HCT116 (cell line): ENCODE results near the gene OBSCN. TPM values are rescaled to one million over a fixed set of nuclear protein-coding genes. Genes with fewer than 3 reads are reported as not detected.

Experiments used
- ATAC-seq: fragments of 200-7000 bp; cut with Tn5 transposase; 2 replicates; pipeline ENCODE4 v1.9.1; 2020; ENCODE audit warnings: mild to moderate bottlenecking, moderate library complexity
- BruUV-seq: library from RNA; stranded (reverse); fragments of 400-500 nt; replicated peaks from 2 replicates; lab custom pipeline; 2021; lab: Mats Ljungman, UMichigan
- CTCF ChIA-PET: fragments of 300-600 bp; sonication (Branson Sonifier 250); formaldehyde crosslinking; loops from one replicate; lab custom pipeline; 2021; ENCODE audit warnings: antibody characterized with exemption; lab: Charles Lee
- POLR2A ChIA-PET: fragments of 300-600, 350-600 bp; sonication (Branson Sonifier 250); formaldehyde crosslinking; loops from one replicate; lab custom pipeline; 2021; ENCODE audit warnings: antibody characterized with exemption; lab: Charles Lee
- RAD21 ChIA-PET, 2 experiments: fragments of 300-600 bp; sonication (Branson Sonifier 250); formaldehyde crosslinking; loops; one replicate each; lab custom pipeline; 2023; ENCODE audit warnings: low total read pairs in 2 of 2; ENCODE audit not compliant: uncharacterized antibody in 2 of 2, unreplicated experiment in 2 of 2, low non-redundant PET in 1 of 2; lab: Charles Lee
- DNase-seq: peaks from one replicate; pipeline ENCODE4 v3.0.0-alpha.2; 2010; ENCODE audit warnings: low read depth, low spot score
- H2AFZ ChIP-seq: fragments of 200-600 bp; shearing (Covaris generic), sonication (generic); 2 replicates; pipeline ENCODE4 v1.6.1; 2017; ENCODE audit warnings: low read depth, mixed run types, mixed read lengths, antibody characterized with exemption, low read length; ENCODE audit not compliant: poor library complexity, severe bottlenecking
- H3K27ac ChIP-seq: 2 replicates; pipeline ENCODE4 v1.5.1; 2012; ENCODE audit warnings: low read depth, low read length
- H3K27me3 ChIP-seq: fragments of 200-600 bp; sonication (generic); 2 replicates; pipeline ENCODE4 v1.6.1; 2016; ENCODE audit warnings: mixed run types, low read length, mixed read lengths; ENCODE audit not compliant: insufficient read depth
- H3K36me3 ChIP-seq, 2 experiments: fragments of 200-500 bp in 1 of 2; fragments of 200-600 bp in 1 of 2; sonication (Bioruptor generic) in 1 of 2; sonication (generic) in 1 of 2; 2 replicates each; pipeline versions ENCODE4 v1.5.1 to v1.6.1; 2014 to 2016; ENCODE audit warnings: low read length in 2 of 2, inconsistent platforms in 1 of 2, mixed read lengths in 1 of 2, mixed run types in 1 of 2; ENCODE audit not compliant: insufficient read depth in 2 of 2, control insufficient read depth in 1 of 2
- H3K4me1 ChIP-seq, 2 experiments: fragments of 200-600 bp in 1 of 2; sonication (generic) in 1 of 2; 2 replicates each; pipeline versions ENCODE4 v1.5.1 to v1.6.1; 2012 to 2017; ENCODE audit warnings: low read length in 2 of 2, inconsistent platforms in 1 of 2, mild to moderate bottlenecking in 1 of 2, mixed read lengths in 1 of 2, mixed run types in 1 of 2, moderate library complexity in 1 of 2; ENCODE audit not compliant: insufficient read depth in 2 of 2, control insufficient read depth in 1 of 2
- H3K4me2 ChIP-seq: fragments of 200-600 bp; sonication (generic); 2 replicates; pipeline ENCODE4 v1.6.1; 2017; ENCODE audit warnings: mixed run types, low read length, mixed read lengths
- H3K4me3 ChIP-seq, 2 experiments: fragments of 200-600 bp in 1 of 2; sonication (generic) in 1 of 2; replicated peaks in 1 of 2; 2 replicates each; pipeline ENCODE4 v1.5.1; 2011 to 2016; ENCODE audit warnings: low read length in 2 of 2, control low read depth in 1 of 2, low read depth in 1 of 2, mild to moderate bottlenecking in 1 of 2, mixed read lengths in 1 of 2, mixed run types in 1 of 2
- H3K79me2 ChIP-seq: fragments of 200-600 bp; sonication (generic); 2 replicates; pipeline ENCODE4 v1.6.1; 2017; ENCODE audit warnings: mild to moderate bottlenecking, mixed run types, low read length, moderate library complexity, mixed read lengths; ENCODE audit not compliant: insufficient read depth
- H3K9ac ChIP-seq: fragments of 200-600 bp; sonication (generic); 2 replicates; pipeline ENCODE4 v1.6.1; 2016; ENCODE audit warnings: low read length, mixed read lengths
- H3K9me2 ChIP-seq: fragments of 200-600 bp; sonication (generic), shearing (Covaris generic); 2 replicates; pipeline ENCODE4 v1.6.1; 2017; ENCODE audit warnings: mixed run types, mild to moderate bottlenecking, moderate library complexity; ENCODE audit not compliant: insufficient read depth
- H3K9me3 ChIP-seq, 2 experiments: fragments of 200-500 bp in 1 of 2; fragments of 200-600 bp in 1 of 2; sonication (Bioruptor generic) in 1 of 2; sonication (generic) in 1 of 2; 2 replicates each; pipeline ENCODE4 v1.6.1; 2014 to 2017; ENCODE audit warnings: low read length in 2 of 2, mixed read lengths in 2 of 2, inconsistent platforms in 1 of 2, low read depth in 1 of 2, mild to moderate bottlenecking in 1 of 2, mixed run types in 1 of 2, moderate library complexity in 1 of 2; ENCODE audit not compliant: control insufficient read depth in 1 of 2, insufficient read depth in 1 of 2
- H4K20me1 ChIP-seq: fragments of 200-600 bp; sonication (generic), shearing (Covaris generic); 2 replicates; pipeline ENCODE4 v1.6.1; 2017; ENCODE audit warnings: mixed run types, mild to moderate bottlenecking, moderate library complexity; ENCODE audit not compliant: insufficient read depth
- CBX3 ChIP-seq: IDR thresholded peaks from 2 replicates; pipeline ENCODE4 v1.6.1; 2012; ENCODE audit warnings: low read depth
- CEBPB ChIP-seq: IDR thresholded peaks from 2 replicates; pipeline ENCODE4 v1.6.1; 2012; ENCODE audit warnings: low read depth
- CTCF ChIP-seq, 3 experiments: fragments of 200-600 bp in 1 of 3; sonication (generic) in 1 of 3; IDR thresholded peaks in 2 of 3; conservative IDR thresholded peaks in 1 of 3; 2 replicates each; pipeline ENCODE4 v1.5.1; 2012 to 2017; ENCODE audit warnings: low read depth in 2 of 3, low read length in 2 of 3, antibody characterized with exemption in 1 of 3, borderline replicate concordance in 1 of 3, control low read depth in 1 of 3, mild to moderate bottlenecking in 1 of 3, mixed read lengths in 1 of 3, mixed run types in 1 of 3, moderate library complexity in 1 of 3; ENCODE audit not compliant: insufficient read depth in 1 of 3
- EGR1 ChIP-seq: IDR thresholded peaks from 2 replicates; pipeline ENCODE4 v1.6.1; 2012; ENCODE audit warnings: low read depth
- JUND ChIP-seq: IDR thresholded peaks from 2 replicates; pipeline ENCODE4 v1.6.1; 2012
- RAD21 ChIP-seq: IDR thresholded peaks from 2 replicates; pipeline ENCODE4 v1.6.1; 2012; ENCODE audit warnings: low read depth, mild to moderate bottlenecking
- intact Hi-C: fragments of 100-400 bp; cut with micrococcal nuclease; formaldehyde crosslinking; loops from 2 replicates; pipeline ENCODE4 v1.10.0; 2022
- total RNA-seq: library from RNA; stranded (reverse); gene quantifications from one replicate; pipeline ENCODE4 v1.2.1, GENCODE V29; 2021; ENCODE audit not compliant: unreplicated experiment

Gene OBSCN
- total RNA-seq, 1 experiment from 2014 or later = 16.6 TPM

GRCh38 chr1:228392111-228392936 lies 184.5 kb downstream of the OBSCN start:
- no peak overlapping the region for H2AFZ ChIP-seq
- H3K4me2 ChIP-seq = peak overlapping the region; percentile 74
- RAD21 ChIA-PET = no interaction called here
- no peaks in the 10 kb centered on the region for H3K9me3 ChIP-seq
- peak overlapping the region; percentile 64 for H3K27ac ChIP-seq
- H3K4me3 ChIP-seq = peak overlapping the region in 1 of 2 experiments; percentile 38; a peak in 2 of 4 replicates
- no peaks in the 10 kb centered on the region for H4K20me1 ChIP-seq
- H3K36me3 ChIP-seq = peaks cover 12 to 19% of the 10 kb centered on the region in 2 experiments; a peak in 3 of 4 replicates
- intact Hi-C loops = loop anchor here (1.0 to 5.0 kb wide), 2 partner anchors 14 to 395 kb away; no protein-coding TSS in a partner anchor
- peak; percentile 71 for ATAC-seq
- POLR2A ChIA-PET = interaction anchor here (0.6 to 1.5 kb wide), 2 partner anchors 10 to 15 kb away, joined by 3 to 5 read pairs; partner anchors contain the start of gene TRIM11
- peaks cover 25 to 33% of the 10 kb centered on the region in 2 experiments for H3K4me1 ChIP-seq
- CTCF ChIA-PET = interaction anchor here (0.6 to 2.7 kb wide), 4 partner anchors 67 to 393 kb away, joined by 3 to 9 read pairs (median 4); no protein-coding TSS in a partner anchor
- H3K9me2 ChIP-seq = no peaks in the 10 kb centered on the region
- H3K9ac ChIP-seq = peak overlapping the region; percentile 15; the same call in 1 of the 2 replicates
- no peaks in the 10 kb centered on the region for H3K79me2 ChIP-seq
- DNase-seq = no peak
- BruUV-seq = no TSS peak
- TF ChIP-seq CBX3 (no peak), EGR1 (no peak), JUND (peak; percentile 74), RAD21 (no peak; the same call in 1 of the 2 replicates), CEBPB (no peak)
- no peaks in the 10 kb centered on the region for H3K27me3 ChIP-seq

- H3K4me1 ChIP-seq = peaks cover 25 to 33% of the 10 kb centered on the region in 2 experiments
- no TSS peak for BruUV-seq
- POLR2A ChIA-PET = interaction anchor here (1.0 to 1.5 kb wide), 2 partner anchors 9 to 14 kb away, joined by 3 read pairs; partner anchors contain the start of gene TRIM11
- H3K9me2 ChIP-seq = no peaks in the 10 kb centered on the region
- H3K9ac ChIP-seq = no peak overlapping the region
- TF ChIP-seq CTCF (IDR thresholded peaks at IDR 0.05 in 2 of 3, conservative IDR thresholded peaks at IDR 0.05 in 1 of 3; ENCODE audit: borderline replicate concordance in 1 of 3, insufficient read depth in 1 of 3, low read depth in 2 of 3, low read length in 2 of 3) = peak; percentile 63 to 78 (median 73); a peak in 5 of 6 replicates
- TF ChIP-seq JUND = no peak
- ATAC-seq (peak; percentile 79), DNase-seq (no peak)
- no peaks in the 10 kb centered on the region for H3K9me3 ChIP-seq
- peak overlapping the region; percentile 64 for H3K27ac ChIP-seq
- intact Hi-C loops = loop anchor here (1.0 to 5.0 kb wide), 2 partner anchors 262 to 396 kb away; no protein-coding TSS in a partner anchor
- H3K4me3 ChIP-seq = no peak overlapping the region
- H3K79me2 ChIP-seq = no peaks in the 10 kb centered on the region
- no peak overlapping the region for H2AFZ ChIP-seq
- H3K27me3 ChIP-seq = no peaks in the 10 kb centered on the region
- peak overlapping the region; percentile 74 for H3K4me2 ChIP-seq
- RAD21 ChIA-PET = interaction anchor here in 1 of 2 experiments (1.0 kb wide), 1 partner anchor 394 kb away, joined by 3 read pairs; no protein-coding TSS in a partner anchor
- no peaks in the 10 kb centered on the region for H4K20me1 ChIP-seq
- peaks cover 12 to 19% of the 10 kb centered on the region in 2 experiments; a peak in 3 of 4 replicates for H3K36me3 ChIP-seq
- CTCF ChIA-PET = interaction anchor here (0.6 to 2.7 kb wide), 11 partner anchors 9 to 394 kb away, joined by 3 to 10 read pairs (median 4); partner anchors contain the start of gene TRIM11
Observed at GRCh38 chr1:228393268-228393701, 185.4 kb downstream of the OBSCN start.
